Breast epithelium (tissue), 4 donors: ENCODE results near the gene HEPN1. TPM values are rescaled to one million over a fixed set of nuclear protein-coding genes. Genes with fewer than 3 reads are reported as not detected.

Experiments
- DNase-seq, 2 donors: peaks; one replicate each; pipeline ENCODE4 v3.0.0-alpha.2; 2019; ENCODE audit warnings: low spot score in 2 of 2
- H3K27ac ChIP-seq, 2 donors: fragments of 200-600 bp; sonication (generic) in 1 of 2; one replicate each; pipeline ENCODE4 v1.5.1; 2016 to 2019; ENCODE audit warnings: mild to moderate bottlenecking in 1 of 2
- H3K27me3 ChIP-seq, 2 donors: fragments of 200-600 bp; sonication (generic) in 1 of 2; one replicate each; pipeline versions ENCODE4 v1.5.1 to v1.6.0; 2017 to 2019; ENCODE audit warnings: control low read depth in 1 of 2, mild to moderate bottlenecking in 1 of 2
- H3K36me3 ChIP-seq: fragments of 200-600 bp; one replicate; pipeline ENCODE4 v1.5.1; 2019
- H3K4me1 ChIP-seq, 2 donors: fragments of 200-600 bp; sonication (generic); one replicate each; pipeline ENCODE4 v1.5.1; 2016 to 2019; ENCODE audit warnings: control low read depth in 1 of 2
- H3K4me3 ChIP-seq, 3 donors: fragments of 200-600 bp; sonication (generic); 1 replicate in 2 of 3; 2 replicates in 1 of 3; pipeline ENCODE4 v1.5.1; 2016 to 2019; ENCODE audit warnings: mild to moderate bottlenecking in 3 of 3, moderate library complexity in 2 of 3
- H3K9me3 ChIP-seq, 2 donors: fragments of 200-600 bp; sonication (generic) in 1 of 2; one replicate each; pipeline ENCODE4 v1.5.1; 2016 to 2019; ENCODE audit warnings: control low read depth in 1 of 2
- POLR2A ChIP-seq: fragments of 450-650 bp; IDR thresholded peaks from one replicate; pipeline ENCODE4 v1.6.1; 2016; ENCODE audit warnings: antibody characterized with exemption, mild to moderate bottlenecking, moderate library complexity
- POLR2AphosphoS5 ChIP-seq, 3 donors: sonication (generic); formaldehyde crosslinking; IDR thresholded peaks; one replicate each; pipeline ENCODE4 v1.6.1; 2017; ENCODE audit warnings: antibody characterized with exemption in 3 of 3
- intact Hi-C: fragments of 100-400 bp; cut with DNase I; formaldehyde crosslinking; loops from one replicate; pipeline ENCODE4 v1.15.1; 2023; ENCODE audit warnings: low total_unique reads
- total RNA-seq, 3 donors: library from RNA; depleted of rRNA; stranded (reverse); fragments of >200 nt; gene quantifications; one replicate each; pipeline ENCODE4 v1.1.0, GENCODE V29; 2016
- TF ChIP-seq, protein P1 (sequence below), 3 donors: fragments of 450-650 bp; IDR thresholded peaks; one replicate each; pipeline ENCODE4 v1.5.1; 2016 to 2017; ENCODE audit warnings: antibody characterized with exemption in 3 of 3, mild to moderate bottlenecking in 3 of 3, moderate library complexity in 3 of 3

Gene HEPN1
- total RNA-seq, 3 donors from 2014 or later = not detected

DNA sequence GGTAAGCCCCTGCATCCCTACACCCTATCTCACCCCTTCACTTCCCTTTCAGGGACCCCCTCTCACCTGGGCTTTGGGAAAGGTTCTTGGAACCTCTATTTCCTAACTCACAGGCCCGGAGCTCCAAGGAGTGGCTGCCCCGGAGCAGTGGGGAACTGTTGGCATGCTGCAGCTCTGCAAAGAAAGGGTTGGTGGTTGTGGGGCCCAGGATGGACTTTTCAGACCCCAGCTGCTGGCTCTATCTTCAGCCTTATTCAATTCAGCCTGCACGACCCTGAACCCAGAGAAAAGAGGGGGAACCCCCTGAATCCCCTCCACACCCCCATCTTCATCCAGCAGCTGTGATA is 31.4 kb upstream of the HEPN1 start:
- intact Hi-C loops = no loop called here
- TF ChIP-seq POLR2AphosphoS5 (IDR thresholded peaks at IDR 0.05) (no peak), POLR2A (no peak)
- TF ChIP-seq, protein P1, sequence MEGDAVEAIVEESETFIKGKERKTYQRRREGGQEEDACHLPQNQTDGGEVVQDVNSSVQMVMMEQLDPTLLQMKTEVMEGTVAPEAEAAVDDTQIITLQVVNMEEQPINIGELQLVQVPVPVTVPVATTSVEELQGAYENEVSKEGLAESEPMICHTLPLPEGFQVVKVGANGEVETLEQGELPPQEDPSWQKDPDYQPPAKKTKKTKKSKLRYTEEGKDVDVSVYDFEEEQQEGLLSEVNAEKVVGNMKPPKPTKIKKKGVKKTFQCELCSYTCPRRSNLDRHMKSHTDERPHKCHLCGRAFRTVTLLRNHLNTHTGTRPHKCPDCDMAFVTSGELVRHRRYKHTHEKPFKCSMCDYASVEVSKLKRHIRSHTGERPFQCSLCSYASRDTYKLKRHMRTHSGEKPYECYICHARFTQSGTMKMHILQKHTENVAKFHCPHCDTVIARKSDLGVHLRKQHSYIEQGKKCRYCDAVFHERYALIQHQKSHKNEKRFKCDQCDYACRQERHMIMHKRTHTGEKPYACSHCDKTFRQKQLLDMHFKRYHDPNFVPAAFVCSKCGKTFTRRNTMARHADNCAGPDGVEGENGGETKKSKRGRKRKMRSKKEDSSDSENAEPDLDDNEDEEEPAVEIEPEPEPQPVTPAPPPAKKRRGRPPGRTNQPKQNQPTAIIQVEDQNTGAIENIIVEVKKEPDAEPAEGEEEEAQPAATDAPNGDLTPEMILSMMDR (IDR thresholded peaks at IDR 0.05) = no peak
- Histone ChIP-seq H3K27me3 (no peaks in the 10 kb centered on the region), H3K9me3 (no peaks in the 10 kb centered on the region), H3K27ac (no peak overlapping the region), H3K4me1 (no peaks in the 10 kb centered on the region), H3K36me3 (no peaks in the 10 kb centered on the region), H3K4me3 (no peak overlapping the region)
- no peak for DNase-seq

DNA sequence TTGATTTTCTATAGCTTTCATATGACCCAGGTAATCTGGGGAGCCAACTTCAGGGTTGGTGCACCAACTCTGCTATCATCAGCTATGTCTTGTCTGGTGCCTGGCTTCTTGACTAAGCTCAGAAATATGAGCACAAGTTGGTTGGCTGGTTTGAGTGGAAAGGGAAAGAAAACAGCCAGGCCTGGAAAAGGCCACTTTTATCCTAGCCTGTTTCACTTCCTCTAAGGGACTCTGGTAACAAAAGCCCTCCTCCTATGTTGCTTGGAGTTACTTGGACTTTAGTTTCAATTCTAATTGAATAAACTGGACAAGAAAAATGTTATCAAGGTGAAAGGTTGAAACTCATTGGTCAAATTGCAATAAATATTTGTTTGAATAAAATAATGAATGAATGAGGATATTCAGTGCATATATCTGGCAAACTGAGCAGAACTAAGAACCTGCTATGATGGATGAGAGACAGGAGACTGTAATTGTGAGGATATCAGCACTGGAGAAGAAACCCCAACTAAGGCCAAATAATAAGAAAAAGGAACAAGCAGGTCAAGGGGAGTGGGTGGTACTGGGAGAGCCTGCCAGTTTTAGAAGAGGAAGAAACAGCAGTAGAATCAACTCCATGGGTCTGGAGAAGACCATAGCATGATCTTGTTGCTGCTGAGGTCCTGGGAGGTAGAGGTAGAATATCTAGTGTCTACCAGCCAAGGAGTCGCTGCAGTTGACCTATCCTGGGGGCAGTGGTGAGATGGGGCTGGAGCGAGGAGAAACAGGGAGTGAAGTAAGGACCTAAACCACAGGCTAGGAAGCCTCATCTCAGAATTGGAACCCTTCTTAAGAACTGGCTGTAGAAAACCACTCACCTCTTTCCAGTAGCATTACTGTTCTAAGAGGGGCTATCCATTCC is 29.6 kb upstream of the HEPN1 start:
- no peak for DNase-seq
- no peaks in the 10 kb centered on the region for H3K36me3 ChIP-seq
- H3K4me3 ChIP-seq = no peak overlapping the region
- no peaks in the 10 kb centered on the region for H3K4me1 ChIP-seq
- intact Hi-C loops = no loop called here
- no peak overlapping the region for H3K27ac ChIP-seq
- TF ChIP-seq POLR2A = no peak
- TF ChIP-seq, protein P1 (IDR thresholded peaks at IDR 0.05) = no peak
- no peak for TF ChIP-seq POLR2AphosphoS5 (IDR thresholded peaks at IDR 0.05)
- H3K27me3 ChIP-seq = no peaks in the 10 kb centered on the region
- no peaks in the 10 kb centered on the region for H3K9me3 ChIP-seq

DNA sequence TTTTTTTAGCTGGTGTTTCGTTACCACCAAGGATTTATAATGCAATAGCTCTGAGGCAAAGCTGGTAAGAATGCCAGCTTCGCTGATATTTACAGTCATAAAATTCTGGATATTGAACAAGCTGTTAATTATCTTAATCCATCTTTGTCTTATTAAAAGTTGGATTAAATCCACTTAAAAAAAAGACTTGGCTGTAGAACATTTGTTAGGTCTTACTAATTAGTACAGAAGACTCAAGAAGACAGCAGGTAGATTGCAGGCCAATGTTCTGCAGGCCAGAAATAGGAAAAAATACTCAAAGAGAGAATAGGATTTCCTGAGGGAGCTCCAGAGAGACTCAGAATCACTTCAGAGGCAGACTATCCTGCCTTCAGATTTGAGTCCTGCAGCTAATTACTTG is 28.9 kb upstream of the HEPN1 start:
- DNase-seq = no peak
- H3K36me3 ChIP-seq = no peaks in the 10 kb centered on the region
- TF ChIP-seq POLR2A = no peak
- no peak for TF ChIP-seq POLR2AphosphoS5 (IDR thresholded peaks at IDR 0.05)
- TF ChIP-seq, protein P1 (IDR thresholded peaks at IDR 0.05) = no peak
- H3K4me1 ChIP-seq = no peaks in the 10 kb centered on the region
- no peak overlapping the region for H3K4me3 ChIP-seq
- intact Hi-C loops = no loop called here
- no peaks in the 10 kb centered on the region for H3K9me3 ChIP-seq
- no peaks in the 10 kb centered on the region for H3K27me3 ChIP-seq
- no peak overlapping the region for H3K27ac ChIP-seq

DNA sequence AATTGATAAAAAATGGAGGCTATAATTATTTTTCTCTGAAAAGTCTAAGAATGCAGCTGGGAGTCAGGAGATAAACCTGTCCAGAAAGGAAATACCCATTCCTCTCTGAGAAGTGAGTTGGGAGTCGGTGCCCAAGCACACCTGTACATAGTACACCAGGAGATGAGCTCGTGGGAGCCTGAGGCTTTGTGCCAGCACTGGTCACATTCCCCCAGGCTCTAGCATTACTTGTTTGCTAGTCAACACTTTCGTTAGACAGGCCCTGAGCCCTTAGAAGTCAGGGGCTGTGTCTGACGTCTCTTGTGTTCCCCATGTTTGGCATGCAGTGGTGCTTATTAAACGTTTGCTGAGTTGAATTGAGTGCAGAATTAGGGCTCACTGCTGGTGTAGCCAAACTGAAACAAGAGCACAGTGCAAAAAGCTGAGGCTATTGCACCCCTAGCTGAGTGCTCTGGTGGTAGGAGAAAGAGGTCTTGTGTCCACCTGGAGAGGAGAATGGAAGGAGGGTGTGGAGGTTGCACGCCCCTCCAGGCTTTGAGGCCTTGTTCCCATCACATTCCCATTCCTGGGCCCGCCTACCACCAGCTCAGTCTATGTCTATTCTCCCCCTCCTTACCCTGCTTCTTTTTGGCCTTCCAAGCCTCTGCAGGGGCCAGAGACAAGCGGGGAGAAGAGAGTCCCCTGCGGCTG is 28.2 kb upstream of the HEPN1 start:
- H3K27me3 ChIP-seq = no peaks in the 10 kb centered on the region
- H3K36me3 ChIP-seq = no peaks in the 10 kb centered on the region
- TF ChIP-seq POLR2A (no peak), POLR2AphosphoS5 (IDR thresholded peaks at IDR 0.05) (no peak)
- TF ChIP-seq, protein P1 (IDR thresholded peaks at IDR 0.05) = no peak
- intact Hi-C loops = no loop called here
- H3K4me1 ChIP-seq = no peaks in the 10 kb centered on the region
- H3K27ac ChIP-seq = peak overlapping the region in 1 of 2 donors; percentile 25
- no peak overlapping the region for H3K4me3 ChIP-seq
- no peak for DNase-seq
- no peaks in the 10 kb centered on the region for H3K9me3 ChIP-seq

DNA sequence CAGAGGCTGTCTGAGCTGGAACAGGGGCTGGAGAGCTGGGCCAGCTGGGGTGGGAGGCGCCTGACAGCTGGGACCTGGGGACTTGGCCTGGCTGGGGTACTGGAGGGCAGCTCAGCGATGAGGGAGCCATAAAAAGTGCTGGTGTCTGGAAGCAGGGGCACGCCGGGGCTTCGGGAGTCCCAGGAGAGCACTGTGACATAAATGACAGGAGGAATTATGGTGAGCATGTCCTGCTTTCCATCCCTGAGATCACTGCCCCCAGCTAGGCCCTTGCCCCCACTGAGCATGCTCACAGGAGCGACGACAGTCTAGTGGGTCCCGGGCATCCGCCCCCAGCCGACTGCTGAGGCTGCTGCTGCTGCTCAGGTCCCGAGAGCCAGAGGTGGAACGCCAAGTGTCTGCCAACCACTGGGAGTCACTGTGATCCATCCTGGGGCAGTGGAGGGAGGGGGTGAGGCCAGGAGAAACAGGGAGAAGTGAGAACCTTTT is 27.6 kb upstream of the HEPN1 start:
- Histone ChIP-seq H3K4me1 (no peaks in the 10 kb centered on the region), H3K36me3 (no peaks in the 10 kb centered on the region), H3K27me3 (no peaks in the 10 kb centered on the region), H3K9me3 (no peaks in the 10 kb centered on the region), H3K4me3 (no peak overlapping the region), H3K27ac (peak overlapping the region in 1 of 2 donors; percentile 25)
- no peak for DNase-seq
- TF ChIP-seq, protein P1 (IDR thresholded peaks at IDR 0.05) = no peak
- TF ChIP-seq POLR2AphosphoS5 (IDR thresholded peaks at IDR 0.05) = no peak
- TF ChIP-seq POLR2A = no peak
- intact Hi-C loops = no loop called here
